HS-27A (cell line): ENCODE data around the gene POLR1B.
"Not testable (repeated sequence)": the region's sequence is repeated elsewhere in the genome, so short reads cannot be mapped to it uniquely, and the experiment has no call there.

ENCODE experiments used
- DNase-seq: peaks from one replicate; pipeline ENCODE4 v3.0.0-alpha.2; 2012; ENCODE audit warnings: low read depth, missing footprints

POLR1B gene

DNA sequence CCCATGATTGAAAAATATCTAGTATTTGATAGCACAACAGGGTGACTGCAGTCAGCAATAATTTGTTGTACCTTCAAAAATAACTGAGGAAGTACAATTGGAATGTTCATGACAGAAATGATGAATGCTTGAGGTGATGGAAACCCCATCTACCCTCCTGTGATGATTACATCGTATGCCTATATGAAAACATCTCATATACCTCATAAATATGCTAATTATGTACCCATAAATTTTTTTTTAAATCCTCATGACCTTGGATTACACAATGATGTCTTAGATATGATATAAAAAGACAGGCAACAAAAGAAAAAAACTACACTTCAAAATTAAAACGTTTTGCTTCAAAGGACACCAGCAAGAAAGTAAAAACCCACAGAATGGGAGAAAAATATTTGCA lies 1.4 kb upstream of the POLR1B start:
- no peak for DNase-seq

DNA sequence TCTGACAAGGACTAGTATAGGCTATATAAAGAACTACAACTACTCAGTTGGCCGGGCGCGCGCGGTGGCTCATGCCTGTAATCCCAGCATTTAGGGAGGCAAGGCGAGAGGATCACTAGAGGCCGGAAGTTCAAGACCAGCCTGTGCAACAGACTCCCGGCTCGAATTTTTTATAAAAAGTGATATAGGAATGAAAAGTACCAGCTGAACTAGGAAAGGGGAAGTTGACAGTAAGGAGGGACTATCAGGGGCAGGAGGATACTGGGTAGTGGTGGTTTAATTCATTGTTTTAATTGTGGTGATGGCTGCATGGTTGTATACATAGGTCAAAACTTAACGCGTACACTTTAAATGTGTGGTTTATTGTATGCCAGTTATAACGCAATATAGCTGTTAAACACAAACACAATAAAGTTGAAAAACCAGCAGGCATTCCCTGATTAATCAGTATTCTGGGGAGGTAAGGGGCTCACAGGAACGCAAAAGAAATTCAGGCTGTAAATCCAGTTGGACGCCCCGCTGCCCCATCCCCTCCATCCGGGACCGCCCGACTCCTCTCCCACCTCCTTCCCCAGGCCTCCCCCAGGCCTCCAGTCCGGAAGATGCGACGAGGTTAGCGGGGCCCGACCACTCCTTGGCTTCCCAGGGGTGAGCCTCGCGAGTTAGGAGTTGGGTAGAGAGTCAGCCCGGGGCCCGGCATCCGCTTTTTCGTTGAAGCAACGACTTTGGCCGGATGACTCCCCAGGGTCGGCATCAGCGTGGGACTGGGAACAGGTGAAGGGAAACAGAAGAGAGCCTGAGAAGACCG lies 746 bp upstream of the POLR1B start:
- no peak for DNase-seq

DNA sequence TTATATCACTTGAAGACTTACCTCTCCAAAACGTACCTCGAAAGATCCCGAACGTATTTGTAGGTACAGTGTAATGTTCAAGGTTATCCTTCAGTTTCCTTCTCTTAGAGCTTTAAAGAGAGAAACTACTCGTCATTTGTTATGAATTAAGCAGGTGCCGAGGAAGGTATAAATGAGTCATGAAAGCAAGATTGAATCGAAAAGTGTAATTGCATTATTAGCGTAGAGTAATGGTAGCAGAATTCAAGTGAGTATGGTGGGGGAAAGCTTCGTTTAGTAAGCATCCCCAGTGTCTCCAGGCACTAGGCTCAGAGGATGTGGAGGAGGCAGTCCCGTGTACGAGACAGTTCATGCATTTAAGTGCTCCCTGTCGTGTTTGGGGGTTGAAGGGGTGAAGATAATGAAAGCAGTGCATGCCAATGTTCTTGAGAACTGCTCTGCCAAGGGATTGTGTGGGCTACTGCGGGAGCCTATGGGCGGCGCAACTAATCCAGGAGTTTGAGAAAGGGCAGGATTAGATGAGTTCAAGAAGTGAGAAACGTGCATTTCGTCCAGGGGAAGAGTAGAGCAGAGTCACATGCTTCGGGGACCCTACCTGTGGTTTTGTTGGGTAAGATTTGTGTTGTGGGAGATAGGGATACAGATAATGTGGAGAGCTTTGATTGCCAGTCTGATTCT lies 858 bp downstream of the POLR1B start:
- DNase-seq: peak; percentile 20

DNA sequence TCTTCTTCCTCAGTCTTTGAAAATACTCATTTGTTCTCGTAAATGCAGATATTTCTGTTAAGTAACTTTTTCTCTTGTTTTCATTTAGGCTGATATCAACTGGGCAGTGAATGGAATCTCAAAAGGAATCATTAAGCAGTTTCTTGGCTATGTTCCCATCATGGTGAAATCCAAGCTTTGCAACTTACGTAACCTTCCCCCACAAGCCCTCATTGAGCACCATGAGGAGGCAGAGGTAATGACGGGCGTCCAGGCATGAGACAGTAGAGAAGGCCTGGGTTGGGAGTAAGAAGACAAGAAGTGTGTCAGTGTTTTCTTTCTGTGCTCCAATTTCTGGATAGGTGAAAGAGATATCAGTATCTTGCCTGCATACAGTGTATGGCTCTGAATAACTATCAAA lies 5.1 kb downstream of the POLR1B start:
- no peak for DNase-seq

DNA sequence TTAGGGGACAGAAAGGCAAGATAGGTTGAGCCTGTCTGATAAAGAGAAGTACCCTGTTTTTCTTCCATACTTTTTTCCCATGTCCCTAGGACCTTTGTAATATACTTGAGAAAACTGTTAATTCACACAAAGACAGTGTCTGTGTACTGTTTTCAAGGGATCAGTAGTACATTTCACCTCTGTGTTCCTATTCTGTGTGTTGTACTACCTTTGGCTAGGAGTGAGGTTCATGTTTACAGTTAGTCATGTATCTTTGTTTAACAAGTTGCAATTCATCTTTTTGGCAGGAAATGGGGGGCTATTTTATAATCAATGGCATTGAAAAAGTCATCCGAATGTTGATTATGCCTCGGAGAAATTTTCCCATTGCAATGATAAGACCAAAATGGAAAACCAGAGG lies 6.7 kb downstream of the POLR1B start:
- DNase-seq: no peak

DNA sequence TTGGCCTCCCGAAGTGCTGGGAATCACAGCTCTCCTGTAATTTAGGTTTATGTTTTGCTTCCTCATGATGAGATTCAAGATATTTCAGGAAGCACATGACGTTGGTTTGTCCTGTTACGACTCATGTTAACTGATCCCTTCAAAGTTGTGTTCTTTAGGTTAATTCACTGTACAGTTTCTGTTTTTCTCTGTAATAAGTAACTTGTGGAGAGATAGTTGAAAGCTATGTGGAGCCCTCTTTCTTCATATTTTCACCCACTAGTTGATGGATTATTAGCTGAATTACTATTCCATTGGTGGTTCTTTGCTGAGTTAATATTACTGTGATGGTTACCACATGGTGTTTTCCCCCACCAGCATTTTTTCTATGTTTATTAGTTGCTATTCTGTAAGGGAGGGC lies 23.8 kb downstream of the POLR1B start:
- DNase-seq: no peak

DNA sequence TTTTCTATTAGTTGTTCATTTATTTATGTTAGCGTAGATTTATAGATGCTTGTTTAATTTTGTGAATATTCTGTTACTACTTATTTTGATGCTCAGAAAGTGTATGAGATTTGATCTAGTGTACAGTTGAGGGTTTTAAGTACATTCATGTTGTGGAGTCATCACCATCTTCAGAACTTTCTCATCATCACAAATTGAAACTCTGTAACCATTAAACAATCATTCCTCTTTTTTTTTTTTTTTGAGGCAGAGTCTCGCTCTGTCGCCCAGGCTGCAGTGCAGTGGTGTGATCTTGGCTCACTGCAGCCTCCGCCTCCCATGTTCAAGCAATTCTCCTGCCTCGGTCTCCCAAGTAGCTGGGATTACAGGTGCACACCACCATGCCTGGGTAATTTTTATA lies 24.2 kb downstream of the POLR1B start:
- DNase-seq: not testable (repeated sequence)

DNA sequence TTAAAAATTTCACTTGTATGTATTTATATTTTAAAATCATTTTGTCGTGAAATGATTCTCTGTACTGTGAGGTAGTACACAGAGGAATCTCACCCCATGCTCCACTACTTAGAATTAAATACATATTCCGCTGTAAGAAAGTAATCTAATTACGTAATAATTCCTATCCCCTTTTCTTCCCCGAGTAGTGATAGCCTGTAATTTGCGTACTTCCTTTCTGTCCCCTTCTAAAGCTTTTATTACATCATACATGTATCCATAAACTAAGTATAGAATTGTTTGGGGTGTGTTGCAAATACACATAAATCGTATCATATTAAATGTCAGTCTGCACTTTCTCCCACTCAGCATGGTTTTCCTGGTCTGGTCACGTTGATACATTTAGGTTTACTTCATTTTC lies 29.7 kb downstream of the POLR1B start:
- DNase-seq: no peak

DNA sequence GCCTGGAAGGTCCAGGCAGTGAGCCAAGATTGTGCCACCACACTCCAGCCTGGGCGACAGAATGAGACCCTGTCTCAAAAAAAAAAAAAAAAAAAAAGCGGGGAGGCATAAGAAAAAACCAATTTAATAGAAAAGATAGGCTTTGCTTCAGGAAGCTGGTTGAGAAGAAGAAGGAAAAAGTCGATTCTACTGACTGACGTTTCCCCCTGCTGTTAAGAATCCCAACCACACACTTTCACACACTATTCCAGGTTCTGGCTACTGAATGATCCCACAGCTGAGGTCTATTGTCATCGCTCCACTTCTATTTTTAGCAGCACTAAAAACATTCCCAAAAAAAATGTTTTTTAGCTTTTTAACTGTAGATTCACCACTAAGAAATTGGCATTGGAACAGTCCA lies 35.5 kb downstream of the POLR1B start:
- DNase-seq: no peak

DNA sequence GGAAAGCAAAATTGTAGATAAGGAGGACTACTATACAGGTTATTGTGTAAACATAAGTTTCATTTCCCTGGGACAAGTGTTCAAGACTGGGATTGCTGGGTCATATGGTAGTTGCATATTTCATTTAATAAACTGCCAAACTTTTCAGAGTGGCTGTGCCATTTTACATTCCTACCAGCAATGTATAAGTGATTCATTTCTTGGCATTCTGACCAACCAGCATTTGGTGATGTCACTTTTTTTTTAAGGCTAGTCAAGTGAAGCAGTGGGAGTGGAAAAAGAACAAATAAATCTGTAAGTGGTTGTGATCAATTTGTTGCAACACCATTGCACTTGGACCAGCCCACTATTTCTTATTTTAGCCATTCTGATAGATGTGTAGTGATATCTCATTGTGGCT lies 37.0 kb downstream of the POLR1B start:
- peak; percentile 90 for DNase-seq

DNA sequence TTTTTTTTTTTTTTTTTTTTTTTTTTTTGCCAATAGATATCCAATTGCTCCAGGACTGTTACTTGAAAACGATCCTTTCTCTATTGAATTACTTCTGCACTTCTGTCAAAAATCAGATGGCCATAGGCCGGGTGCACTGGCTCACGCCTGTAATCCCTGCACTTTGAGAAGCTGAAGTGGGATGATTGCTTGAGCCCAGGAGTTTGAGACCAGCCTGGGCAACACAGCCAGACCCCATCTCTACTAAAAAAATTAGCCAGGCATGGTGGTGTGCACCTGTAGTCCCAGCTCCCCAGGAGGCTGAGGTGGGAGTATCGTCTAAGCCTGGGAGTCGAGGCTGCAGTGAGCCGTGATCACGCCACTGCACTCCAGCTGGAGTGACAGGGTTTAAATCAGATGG lies 37.8 kb downstream of the POLR1B start:
- DNase-seq: no peak

DNA sequence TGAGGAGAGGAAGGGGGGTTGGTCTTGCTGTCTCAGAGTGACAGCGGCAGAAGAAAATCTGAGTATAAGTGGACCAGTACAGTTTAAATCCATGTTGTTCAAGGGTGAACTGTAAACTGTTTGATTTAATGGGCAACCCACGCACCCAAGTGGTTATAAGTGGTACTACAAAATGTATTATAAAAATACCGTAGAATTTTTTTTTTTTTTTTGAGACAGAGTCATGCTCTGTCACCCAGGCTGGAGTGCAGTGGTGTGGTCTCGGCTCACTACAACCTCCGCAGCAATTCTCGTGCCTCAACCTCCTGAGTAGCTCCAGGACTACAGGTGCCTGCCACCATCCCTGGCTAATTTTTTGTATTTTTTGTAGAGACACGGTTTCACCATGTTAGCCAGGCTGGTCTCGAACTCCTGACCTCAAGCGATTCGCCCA lies 40.1 kb downstream of the POLR1B start:
- peak; percentile 74 for DNase-seq

DNA sequence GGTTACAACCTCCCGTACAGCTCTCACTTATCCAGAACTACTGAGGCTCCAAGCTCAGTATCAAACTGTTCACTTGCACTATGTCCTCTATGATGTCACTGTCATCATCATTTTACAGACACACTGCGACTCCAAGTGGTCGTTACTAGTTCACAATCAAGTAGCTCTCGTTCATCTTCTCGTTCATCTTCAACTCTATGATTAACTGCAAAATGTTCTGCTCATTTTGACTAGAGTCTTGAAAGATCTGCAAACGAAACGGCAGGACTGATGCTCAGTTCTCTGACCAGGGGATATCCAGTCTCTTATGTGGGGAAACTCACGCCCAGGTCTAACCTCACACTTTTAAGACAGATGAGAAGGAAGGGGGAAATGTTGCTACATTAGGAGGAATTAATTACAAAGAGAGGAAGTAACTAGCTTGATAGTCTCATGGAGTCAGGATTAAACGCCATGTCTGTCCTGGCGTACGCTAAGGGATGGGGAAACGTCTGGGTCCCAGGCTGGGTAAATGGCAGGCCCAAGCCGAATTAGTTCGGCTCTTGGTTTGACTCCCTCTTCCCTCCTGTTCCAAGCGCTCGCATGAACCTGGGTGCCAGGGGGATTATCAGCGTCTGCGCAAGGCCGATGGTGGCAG lies 41.4 kb downstream of the POLR1B start:
- no peak for DNase-seq

DNA sequence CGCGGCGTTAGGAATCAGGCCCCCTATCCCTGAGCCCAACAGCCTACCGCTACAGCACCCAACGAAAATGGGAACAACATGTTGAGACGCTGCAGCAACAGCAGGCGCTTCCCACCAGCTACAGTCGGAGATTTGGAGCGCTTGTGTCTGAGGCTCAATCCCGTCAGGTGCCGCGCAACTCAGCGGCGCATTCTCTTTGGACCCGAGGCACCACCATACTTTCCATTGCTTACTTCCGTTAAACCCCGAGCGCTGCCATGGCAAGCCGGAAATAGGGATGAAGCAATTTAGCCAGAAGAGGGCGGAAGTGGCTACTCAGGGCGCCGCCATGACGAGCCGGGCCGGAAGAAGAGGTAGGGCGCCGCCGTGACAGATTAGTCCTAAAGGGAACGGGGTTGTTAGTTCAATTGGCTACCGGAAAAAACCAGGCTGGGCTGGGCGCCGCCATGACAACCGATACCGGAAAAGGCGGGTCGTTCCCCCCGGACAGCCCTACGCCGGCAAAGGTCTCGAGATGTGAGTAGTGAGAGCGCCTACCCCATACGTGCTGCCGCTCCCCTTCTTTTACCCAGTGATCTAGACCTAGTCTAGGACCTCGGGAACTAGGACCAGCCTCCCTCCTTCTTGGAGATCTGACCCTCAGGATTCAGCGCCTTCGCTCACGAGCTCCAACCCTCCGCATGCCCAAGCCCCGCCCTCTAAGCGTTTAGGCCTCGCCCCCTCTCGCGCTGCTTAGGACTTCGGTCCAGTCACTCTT lies 42.0 kb downstream of the POLR1B start, which contains the start of gene CHCHD5:
Gene CHCHD5, plus strand, starts transcription at position 476 of the 757 bp plus-strand sequence. Its CDS starts 39 bp downstream, at position 515.
- peak; percentile 98 for DNase-seq

DNA sequence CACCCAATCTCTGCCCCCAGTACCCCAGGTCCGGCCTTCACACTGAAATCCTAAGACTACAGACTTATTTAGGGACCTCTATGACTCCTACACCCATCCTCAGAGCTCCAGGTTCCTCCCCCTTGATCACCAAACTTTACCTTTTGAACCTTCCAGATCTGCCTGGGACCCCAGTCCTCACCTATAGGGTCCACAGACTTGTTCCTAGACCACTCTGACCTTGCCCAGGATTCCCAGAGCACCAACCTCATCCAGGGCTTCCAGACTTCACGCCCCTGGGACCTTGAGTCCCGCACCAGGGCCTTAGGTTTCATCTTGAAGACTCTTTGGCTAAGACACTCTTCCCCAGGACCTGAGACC lies 42.6 kb downstream of the POLR1B start:
- DNase-seq: no peak

DNA sequence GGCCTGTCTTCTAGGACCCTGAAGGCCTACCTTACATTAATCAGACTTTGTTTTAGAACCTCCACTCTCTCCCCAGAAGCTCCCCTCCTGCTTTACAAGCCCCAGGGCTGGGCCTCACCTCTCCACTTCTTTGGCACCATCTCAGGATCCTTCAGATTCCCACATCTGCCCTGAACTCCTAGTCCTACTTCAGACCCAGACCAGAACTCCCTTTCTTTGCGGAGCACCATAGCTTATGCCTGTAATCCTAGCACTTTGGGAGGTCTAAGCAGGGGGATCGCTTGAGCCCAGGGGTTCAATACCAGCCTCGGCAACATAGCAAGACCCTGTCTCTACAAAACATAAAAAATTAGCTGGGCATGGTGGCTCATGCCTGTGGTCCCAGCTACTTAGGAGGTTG lies 43.1 kb downstream of the POLR1B start:
- no peak for DNase-seq

DNA sequence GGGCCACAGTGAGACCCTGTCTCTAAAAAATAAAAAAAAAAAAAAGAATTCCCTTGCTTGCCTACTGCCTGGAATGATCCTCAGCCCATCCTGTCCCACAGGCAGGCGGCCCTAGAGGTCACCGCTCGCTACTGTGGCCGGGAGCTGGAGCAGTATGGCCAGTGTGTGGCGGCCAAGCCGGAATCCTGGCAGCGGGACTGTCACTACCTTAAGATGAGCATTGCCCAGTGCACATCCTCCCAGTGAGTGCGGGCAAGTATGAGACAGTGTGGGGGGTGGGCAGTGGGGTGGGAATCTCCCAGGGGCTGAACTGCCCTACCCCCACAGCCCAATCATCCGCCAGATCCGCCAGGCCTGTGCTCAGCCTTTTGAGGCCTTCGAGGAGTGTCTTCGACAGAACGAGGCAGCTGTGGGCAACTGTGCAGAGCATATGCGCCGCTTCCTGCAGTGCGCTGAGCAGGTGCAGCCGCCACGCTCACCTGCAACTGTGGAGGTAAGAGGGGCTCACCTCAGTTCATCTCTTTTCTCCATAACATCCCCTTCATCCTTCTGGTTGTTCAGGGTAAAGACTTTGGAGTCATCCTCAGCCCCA lies 43.7 kb downstream of the POLR1B start:
- no peak for DNase-seq

DNA sequence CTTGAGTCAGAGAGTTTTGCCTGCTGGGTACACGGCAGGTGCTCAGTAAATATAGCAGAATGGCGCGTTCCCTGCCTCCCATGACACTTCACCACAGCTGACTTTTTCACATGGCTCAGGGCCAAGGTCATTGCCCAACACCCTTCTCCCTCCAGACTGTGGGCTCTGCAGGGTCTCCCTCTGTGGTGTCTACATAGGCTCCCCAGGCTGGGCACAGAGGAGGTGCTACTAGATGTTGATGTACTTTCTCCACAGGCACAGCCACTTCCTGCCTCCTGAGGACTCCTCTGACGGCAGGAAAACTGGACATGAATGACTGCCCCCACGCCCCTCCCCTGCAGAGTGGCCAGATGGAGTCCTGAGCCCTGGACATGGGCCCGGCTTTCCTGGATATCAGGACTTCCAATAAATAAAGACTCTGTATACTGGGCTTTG lies 46.4 kb downstream of the POLR1B start:
- no peak for DNase-seq

DNA sequence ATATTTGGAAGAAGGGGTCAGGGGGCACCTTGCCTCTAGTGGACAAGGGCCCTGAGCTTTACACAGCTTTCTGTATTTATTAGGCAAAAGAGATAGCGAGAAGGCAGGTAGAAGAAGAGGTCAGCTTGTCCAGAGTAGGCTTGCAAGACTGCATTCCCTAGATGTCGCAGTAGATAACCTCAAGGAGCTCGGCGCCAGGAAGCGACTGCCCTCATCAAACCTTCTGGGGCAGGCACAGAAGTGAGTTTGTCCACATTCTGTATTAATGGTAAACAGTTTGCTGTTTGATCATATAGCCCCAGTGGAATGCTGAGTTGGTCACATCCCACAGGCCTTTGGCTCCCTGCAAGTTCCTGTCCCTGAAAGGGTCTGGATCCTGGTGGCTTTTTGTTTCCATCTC lies 49.1 kb downstream of the POLR1B start:
- DNase-seq: no peak

DNA sequence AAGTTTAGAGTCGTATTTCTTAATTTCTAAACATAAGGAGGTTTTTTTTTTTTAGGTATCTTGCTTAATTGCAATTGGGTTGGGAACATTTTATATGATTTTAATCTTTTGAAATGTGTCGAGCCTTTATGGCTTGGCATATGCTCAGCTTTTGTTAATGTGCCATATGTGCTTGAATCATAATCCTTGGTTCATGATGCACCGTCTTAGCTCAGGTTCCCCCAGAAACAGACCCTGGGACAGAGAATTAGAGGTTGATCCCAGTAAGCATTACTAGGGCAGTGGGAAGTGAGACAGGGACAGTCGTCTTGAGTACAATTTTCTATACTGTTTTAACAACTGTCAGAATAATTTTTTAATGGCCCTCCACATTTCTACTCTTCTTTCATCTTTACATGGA lies 51.5 kb downstream of the POLR1B start:
- DNase-seq: no peak

DNA sequence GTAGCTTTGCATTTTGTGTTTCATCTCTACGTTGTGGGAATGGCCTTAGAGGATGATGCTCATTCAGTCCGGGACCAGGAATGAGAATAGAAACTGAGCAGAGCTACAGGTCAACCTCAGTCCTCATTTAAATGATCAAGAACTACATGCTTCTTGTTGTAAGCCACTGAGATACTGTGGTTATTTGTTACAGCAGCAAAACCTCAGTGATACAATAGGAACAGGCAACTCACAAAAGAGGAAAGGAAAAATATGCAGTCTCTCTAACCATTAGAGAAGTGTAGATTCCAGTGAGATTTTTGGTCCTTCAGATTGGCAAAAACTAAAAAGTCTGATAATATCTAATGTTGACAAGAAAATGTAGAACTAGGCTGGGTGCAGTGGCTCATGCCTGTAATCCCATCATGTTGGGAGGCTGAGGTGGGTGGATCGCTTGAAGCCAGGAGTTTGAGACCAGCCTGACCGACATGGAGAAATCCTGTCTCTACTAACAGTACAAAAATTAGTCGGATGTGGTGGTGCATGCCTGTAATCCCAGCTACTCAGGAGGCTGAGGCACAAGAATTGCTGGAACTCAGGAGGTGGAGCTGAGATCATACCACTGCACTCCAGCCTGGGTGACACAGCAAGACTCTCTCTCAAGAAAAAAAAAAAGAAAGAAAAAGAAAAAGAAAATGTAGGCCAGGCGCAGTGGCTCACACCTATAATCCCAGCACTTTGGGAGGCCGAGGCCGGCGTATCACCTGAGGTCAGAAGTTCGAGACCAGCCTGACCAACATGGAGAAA lies 55.5 kb downstream of the POLR1B start:
- DNase-seq: no peak
